Measurements from ENCODE around the gene ATG5. TPM values are rescaled to one million over a fixed set of nuclear protein-coding genes. Genes with fewer than 3 reads are reported as not detected.

The ATG5 gene
- total RNA-seq, 1 donor from 2014 or later: 39.3 TPM

- peaks cover 14% of the 10 kb centered on the region for H3K4me1 Mint-ChIP-seq (ENCODE audit: low read depth, unreplicated experiment)
- H3K9me3 ChIP-seq (ENCODE audit: insufficient read depth, low read depth, low read length): no peaks in the 10 kb centered on the region
- no peaks in the 10 kb centered on the region for H4K20me1 ChIP-seq (ENCODE audit: insufficient read depth, low read length)
- H3K4me1 ChIP-seq (ENCODE audit: insufficient read depth, low read length): peaks cover 21% of the 10 kb centered on the region
- H3K27me3 ChIP-seq (ENCODE audit: insufficient read depth, low read length): peaks cover 3% of the 10 kb centered on the region
- H3K27me3 Mint-ChIP-seq (ENCODE audit: low read depth, unreplicated experiment): peaks cover 5% of the 10 kb centered on the region
- no peak overlapping the region for H3K4me3 ChIP-seq (ENCODE audit: insufficient read depth, low read depth, low read length)
- no peak overlapping the region for H2AFZ ChIP-seq (ENCODE audit: low read depth, low read length)
- H3K79me2 ChIP-seq (ENCODE audit: insufficient read depth, low read length): no peaks in the 10 kb centered on the region
- no peak overlapping the region for H3K27ac Mint-ChIP-seq (ENCODE audit: unreplicated experiment)
- H3K4me3 Mint-ChIP-seq (ENCODE audit: unreplicated experiment): no peak overlapping the region
- H3K36me3 ChIP-seq (ENCODE audit: insufficient read depth, low read length): no peaks in the 10 kb centered on the region
- H3K4me2 ChIP-seq (ENCODE audit: low read length): no peak overlapping the region
- no peak for DNase-seq (ENCODE audit: low read depth)
- no peak overlapping the region for H3K9ac ChIP-seq (ENCODE audit: low read length)
- no peak for FAIRE-seq
- no peaks in the 10 kb centered on the region for H3K9me3 Mint-ChIP-seq (ENCODE audit: unreplicated experiment)
- no peak overlapping the region for H3K27ac ChIP-seq (ENCODE audit: low read depth, low read length)
- TF ChIP-seq CTCF (IDR thresholded peaks at IDR 0.05; ENCODE audit: insufficient read depth, low read depth, low read length) (no peak), EZH2 (IDR thresholded peaks at IDR 0.05; ENCODE audit: insufficient read depth, low read length) (no peak)
- no peaks in the 10 kb centered on the region for H3K36me3 Mint-ChIP-seq (ENCODE audit: low read depth, unreplicated experiment)
Observed at GRCh38 chr6:106149472-106150069, 176.0 kb downstream of the ATG5 start.

- no peaks in the 10 kb centered on the region for H3K9me3 ChIP-seq (ENCODE audit: insufficient read depth, low read depth, low read length)
- H4K20me1 ChIP-seq (ENCODE audit: insufficient read depth, low read length): no peaks in the 10 kb centered on the region
- Mint-ChIP-seq H3K9me3 (ENCODE audit: unreplicated experiment) (no peaks in the 10 kb centered on the region), H3K27ac (ENCODE audit: unreplicated experiment) (no peak overlapping the region), H3K36me3 (ENCODE audit: low read depth, unreplicated experiment) (no peaks in the 10 kb centered on the region), H3K4me1 (ENCODE audit: low read depth, unreplicated experiment) (peaks cover 14% of the 10 kb centered on the region), H3K27me3 (ENCODE audit: low read depth, unreplicated experiment) (peaks cover 5% of the 10 kb centered on the region), H3K4me3 (ENCODE audit: unreplicated experiment) (no peak overlapping the region)
- H3K79me2 ChIP-seq (ENCODE audit: insufficient read depth, low read length): no peaks in the 10 kb centered on the region
- TF ChIP-seq CTCF (IDR thresholded peaks at IDR 0.05; ENCODE audit: insufficient read depth, low read depth, low read length) (no peak), EZH2 (IDR thresholded peaks at IDR 0.05; ENCODE audit: insufficient read depth, low read length) (no peak)
- H3K9ac ChIP-seq (ENCODE audit: low read length): no peak overlapping the region
- FAIRE-seq (no peak), DNase-seq (ENCODE audit: low read depth) (no peak)
- no peak overlapping the region for H3K4me3 ChIP-seq (ENCODE audit: insufficient read depth, low read depth, low read length)
- no peak overlapping the region for H3K27ac ChIP-seq (ENCODE audit: low read depth, low read length)
- H2AFZ ChIP-seq (ENCODE audit: low read depth, low read length): no peak overlapping the region
- peaks cover 3% of the 10 kb centered on the region for H3K27me3 ChIP-seq (ENCODE audit: insufficient read depth, low read length)
- H3K4me2 ChIP-seq (ENCODE audit: low read length): no peak overlapping the region
- peaks cover 21% of the 10 kb centered on the region for H3K4me1 ChIP-seq (ENCODE audit: insufficient read depth, low read length)
- no peaks in the 10 kb centered on the region for H3K36me3 ChIP-seq (ENCODE audit: insufficient read depth, low read length)
Observed at GRCh38 chr6:106147476-106147875, 178.1 kb downstream of the ATG5 start.

- Histone ChIP-seq H3K36me3 (ENCODE audit: insufficient read depth, low read length) (no peaks in the 10 kb centered on the region), H3K9me3 (ENCODE audit: insufficient read depth, low read depth, low read length) (no peaks in the 10 kb centered on the region), H3K27ac (ENCODE audit: low read depth, low read length) (no peak overlapping the region), H4K20me1 (ENCODE audit: insufficient read depth, low read length) (no peaks in the 10 kb centered on the region), H3K9ac (ENCODE audit: low read length) (no peak overlapping the region), H3K27me3 (ENCODE audit: insufficient read depth, low read length) (peaks cover 3% of the 10 kb centered on the region), H3K79me2 (ENCODE audit: insufficient read depth, low read length) (no peaks in the 10 kb centered on the region), H2AFZ (ENCODE audit: low read depth, low read length) (no peak overlapping the region), H3K4me2 (ENCODE audit: low read length) (peak overlapping the region; percentile 16), H3K4me3 (ENCODE audit: insufficient read depth, low read depth, low read length) (no peak overlapping the region), H3K4me1 (ENCODE audit: insufficient read depth, low read length) (peaks cover 21% of the 10 kb centered on the region)
- DNase-seq (ENCODE audit: low read depth) (peak; percentile 59), FAIRE-seq (no peak)
- Mint-ChIP-seq H3K4me3 (ENCODE audit: unreplicated experiment) (no peak overlapping the region), H3K27me3 (ENCODE audit: low read depth, unreplicated experiment) (peaks cover 9% of the 10 kb centered on the region), H3K9me3 (ENCODE audit: unreplicated experiment) (peaks cover 3% of the 10 kb centered on the region), H3K36me3 (ENCODE audit: low read depth, unreplicated experiment) (no peaks in the 10 kb centered on the region), H3K4me1 (ENCODE audit: low read depth, unreplicated experiment) (peaks cover 14% of the 10 kb centered on the region), H3K27ac (ENCODE audit: unreplicated experiment) (no peak overlapping the region)
- TF ChIP-seq CTCF (IDR thresholded peaks at IDR 0.05; ENCODE audit: insufficient read depth, low read depth, low read length): no peak
- no peak for TF ChIP-seq EZH2 (IDR thresholded peaks at IDR 0.05; ENCODE audit: insufficient read depth, low read length)
Observed at GRCh38 chr6:106146852-106147351, 178.7 kb downstream of the ATG5 start.
